ENCODE measurements around the gene COLEC11.

Gene COLEC11

DNA sequence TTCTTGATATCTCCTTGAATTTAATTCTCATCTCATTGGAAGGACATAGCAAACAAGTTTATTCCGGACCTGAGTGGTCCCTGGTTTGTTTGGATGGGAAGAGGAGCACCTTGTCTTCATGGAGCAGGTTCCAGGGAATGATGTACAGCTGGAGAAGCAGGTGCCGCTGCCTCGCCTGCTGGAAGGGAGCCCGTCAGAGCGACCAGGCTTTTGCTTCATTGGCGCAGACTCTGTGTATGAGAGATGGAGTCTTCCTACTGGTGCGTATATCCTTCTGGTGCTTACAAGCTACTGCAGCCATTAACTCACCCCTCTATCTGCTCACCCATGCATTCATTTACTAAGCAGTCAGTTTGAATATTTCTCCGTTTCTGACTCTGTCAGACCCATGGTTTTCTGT lies 51.5 kb downstream of the COLEC11 start:
- no peak for ATAC-seq
- no peak for TF ChIP-seq OSR1 (CRISPR knock-in tag; IDR thresholded peaks at IDR 0.05)
- TF ChIP-seq ESRRG (CRISPR knock-in tag; IDR thresholded peaks at IDR 0.05) = no peak
- no peak for TF ChIP-seq PPARA (CRISPR knock-in tag; IDR thresholded peaks at IDR 0.05; ENCODE audit: borderline replicate concordance)
- no peak for TF ChIP-seq ZNF8 (CRISPR knock-in tag; IDR thresholded peaks at IDR 0.05)
- no peak for TF ChIP-seq GLIS3 (CRISPR knock-in tag; IDR thresholded peaks at IDR 0.05)
- TF ChIP-seq ZNF70 (CRISPR knock-in tag; IDR thresholded peaks at IDR 0.05) = no peak
- no peak for TF ChIP-seq BACH2 (CRISPR knock-in tag; IDR thresholded peaks at IDR 0.05; ENCODE audit: borderline replicate concordance)

- TF ChIP-seq, protein P1, sequence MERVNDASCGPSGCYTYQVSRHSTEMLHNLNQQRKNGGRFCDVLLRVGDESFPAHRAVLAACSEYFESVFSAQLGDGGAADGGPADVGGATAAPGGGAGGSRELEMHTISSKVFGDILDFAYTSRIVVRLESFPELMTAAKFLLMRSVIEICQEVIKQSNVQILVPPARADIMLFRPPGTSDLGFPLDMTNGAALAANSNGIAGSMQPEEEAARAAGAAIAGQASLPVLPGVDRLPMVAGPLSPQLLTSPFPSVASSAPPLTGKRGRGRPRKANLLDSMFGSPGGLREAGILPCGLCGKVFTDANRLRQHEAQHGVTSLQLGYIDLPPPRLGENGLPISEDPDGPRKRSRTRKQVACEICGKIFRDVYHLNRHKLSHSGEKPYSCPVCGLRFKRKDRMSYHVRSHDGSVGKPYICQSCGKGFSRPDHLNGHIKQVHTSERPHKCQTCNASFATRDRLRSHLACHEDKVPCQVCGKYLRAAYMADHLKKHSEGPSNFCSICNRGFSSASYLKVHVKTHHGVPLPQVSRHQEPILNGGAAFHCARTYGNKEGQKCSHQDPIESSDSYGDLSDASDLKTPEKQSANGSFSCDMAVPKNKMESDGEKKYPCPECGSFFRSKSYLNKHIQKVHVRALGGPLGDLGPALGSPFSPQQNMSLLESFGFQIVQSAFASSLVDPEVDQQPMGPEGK (CRISPR knock-in tag; IDR thresholded peaks at IDR 0.05; ENCODE audit: borderline replicate concordance) = no peak
- TF ChIP-seq TCF4 (CRISPR knock-in tag; IDR thresholded peaks at IDR 0.05; ENCODE audit: borderline replicate concordance) = no peak
- no peak for TF ChIP-seq ESRRG (CRISPR knock-in tag; IDR thresholded peaks at IDR 0.05)
- TF ChIP-seq PPARA (CRISPR knock-in tag; IDR thresholded peaks at IDR 0.05; ENCODE audit: borderline replicate concordance) = no peak
- no peak for TF ChIP-seq CREB5 (CRISPR knock-in tag; IDR thresholded peaks at IDR 0.05; ENCODE audit: low read depth)
- no peak for TF ChIP-seq CSDC2 (CRISPR knock-in tag; IDR thresholded peaks at IDR 0.05)
- TF ChIP-seq ZFP3 (CRISPR knock-in tag; IDR thresholded peaks at IDR 0.05) = no peak
- no peak for ATAC-seq
Observed at GRCh38 chr2:3647246-3647645, 52.3 kb downstream of the COLEC11 start.

DNA sequence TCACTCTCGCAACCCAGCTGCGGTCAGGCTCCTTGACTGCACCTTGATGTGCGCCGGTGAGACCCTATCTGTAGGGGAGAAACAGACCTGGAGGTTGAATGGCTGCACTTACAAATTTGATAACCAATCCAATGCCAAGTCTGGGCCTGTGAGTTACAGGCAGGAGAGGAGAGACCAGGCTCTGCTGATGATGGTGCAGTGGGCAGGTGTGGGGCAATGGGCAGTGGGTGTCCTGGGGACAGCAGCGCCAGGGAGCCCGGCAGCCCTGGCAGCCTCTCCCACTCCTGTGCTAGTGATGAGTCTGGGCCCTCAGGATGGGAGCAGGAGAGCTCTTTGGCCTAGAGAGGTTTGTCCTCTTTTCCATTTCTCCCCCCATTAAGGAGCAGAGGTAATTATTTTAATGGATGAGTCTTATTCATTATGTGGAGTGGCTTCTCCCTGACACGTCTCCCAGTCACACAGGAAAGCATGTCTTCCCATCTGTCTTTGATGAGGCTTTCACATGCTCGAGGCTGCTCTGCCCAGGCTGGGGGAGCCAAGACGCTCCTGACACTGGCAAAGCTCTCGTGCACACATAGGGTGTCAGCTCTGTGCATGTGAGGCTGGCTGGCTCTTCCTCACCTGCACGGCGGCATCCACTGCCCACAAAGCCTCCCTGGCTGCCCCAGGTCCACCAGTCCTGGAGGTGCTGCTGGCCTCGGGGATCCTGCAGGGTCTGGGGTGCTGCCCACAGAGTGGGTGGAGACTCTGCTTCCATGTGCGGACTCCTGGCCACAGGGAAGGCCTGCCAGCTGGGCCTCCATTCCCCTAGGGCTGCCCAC lies 53.1 kb downstream of the COLEC11 start:
- TF ChIP-seq ESRRG (CRISPR knock-in tag; IDR thresholded peaks at IDR 0.05) (no peak), ISL1 (CRISPR knock-in tag; IDR thresholded peaks at IDR 0.05) (no peak), PPARA (CRISPR knock-in tag; IDR thresholded peaks at IDR 0.05; ENCODE audit: borderline replicate concordance) (no peak), CREB5 (CRISPR knock-in tag; IDR thresholded peaks at IDR 0.05; ENCODE audit: low read depth) (no peak), TOX (CRISPR knock-in tag; IDR thresholded peaks at IDR 0.05; ENCODE audit: borderline replicate concordance) (no peak), TCF4 (CRISPR knock-in tag; IDR thresholded peaks at IDR 0.05; ENCODE audit: borderline replicate concordance) (no peak), CSDC2 (CRISPR knock-in tag; IDR thresholded peaks at IDR 0.05) (no peak)

DNA sequence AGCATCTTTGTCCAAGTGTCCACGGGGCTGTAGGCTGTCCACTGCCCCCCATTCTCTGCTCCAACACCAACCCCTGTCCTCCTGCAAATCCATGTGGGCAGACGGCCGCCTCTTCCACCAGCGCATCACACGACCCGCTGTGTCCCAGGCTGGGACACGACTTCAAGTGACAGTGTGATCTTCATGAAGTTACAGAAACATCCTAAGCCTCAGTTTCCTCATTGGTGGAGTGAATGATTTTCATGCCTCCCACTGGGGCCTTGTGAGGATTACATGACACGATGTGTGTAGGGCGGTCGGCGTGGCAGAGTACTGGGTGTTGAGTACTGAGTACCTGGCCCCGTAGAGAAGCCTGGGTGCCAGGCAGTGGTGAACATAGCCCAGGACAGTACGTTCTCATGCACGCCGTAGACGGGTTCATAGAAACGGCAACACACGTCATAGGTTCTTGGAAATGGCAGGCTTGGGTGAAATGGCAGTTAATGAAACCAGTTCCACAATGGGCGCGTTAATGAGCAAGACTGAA lies 53.8 kb downstream of the COLEC11 start:
- no peak for TF ChIP-seq RARB (CRISPR knock-in tag; IDR thresholded peaks at IDR 0.05)
- TF ChIP-seq, protein P2, sequence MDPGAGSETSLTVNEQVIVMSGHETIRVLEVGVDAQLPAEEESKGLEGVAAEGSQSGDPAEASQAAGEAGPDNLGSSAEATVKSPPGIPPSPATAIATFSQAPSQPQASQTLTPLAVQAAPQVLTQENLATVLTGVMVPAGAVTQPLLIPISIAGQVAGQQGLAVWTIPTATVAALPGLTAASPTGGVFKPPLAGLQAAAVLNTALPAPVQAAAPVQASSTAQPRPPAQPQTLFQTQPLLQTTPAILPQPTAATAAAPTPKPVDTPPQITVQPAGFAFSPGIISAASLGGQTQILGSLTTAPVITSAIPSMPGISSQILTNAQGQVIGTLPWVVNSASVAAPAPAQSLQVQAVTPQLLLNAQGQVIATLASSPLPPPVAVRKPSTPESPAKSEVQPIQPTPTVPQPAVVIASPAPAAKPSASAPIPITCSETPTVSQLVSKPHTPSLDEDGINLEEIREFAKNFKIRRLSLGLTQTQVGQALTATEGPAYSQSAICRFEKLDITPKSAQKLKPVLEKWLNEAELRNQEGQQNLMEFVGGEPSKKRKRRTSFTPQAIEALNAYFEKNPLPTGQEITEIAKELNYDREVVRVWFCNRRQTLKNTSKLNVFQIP (CRISPR knock-in tag; IDR thresholded peaks at IDR 0.05; ENCODE audit: borderline replicate concordance, low read depth) = no peak
- no peak for TF ChIP-seq TCF4 (CRISPR knock-in tag; IDR thresholded peaks at IDR 0.05; ENCODE audit: borderline replicate concordance)

More for the DNA sequence above, 53.1 kb downstream of the COLEC11 start:
- ATAC-seq = no peak

GRCh38 chr2:3649581-3649980 lies 54.7 kb downstream of the COLEC11 start:
- ATAC-seq = no peak
- TF ChIP-seq SNAI2 (CRISPR knock-in tag; IDR thresholded peaks at IDR 0.05) (no peak), CSRNP3 (CRISPR knock-in tag; IDR thresholded peaks at IDR 0.05) (no peak), ZNF8 (CRISPR knock-in tag; IDR thresholded peaks at IDR 0.05) (no peak), BACH2 (CRISPR knock-in tag; IDR thresholded peaks at IDR 0.05; ENCODE audit: borderline replicate concordance) (no peak), GLIS3 (CRISPR knock-in tag; IDR thresholded peaks at IDR 0.05) (no peak), OSR1 (CRISPR knock-in tag; IDR thresholded peaks at IDR 0.05) (no peak), TCF4 (CRISPR knock-in tag; IDR thresholded peaks at IDR 0.05; ENCODE audit: borderline replicate concordance) (no peak), ZFP30 (CRISPR knock-in tag; IDR thresholded peaks at IDR 0.05) (no peak), CSDC2 (CRISPR knock-in tag; IDR thresholded peaks at IDR 0.05) (no peak)
- TF ChIP-seq, protein P3, sequence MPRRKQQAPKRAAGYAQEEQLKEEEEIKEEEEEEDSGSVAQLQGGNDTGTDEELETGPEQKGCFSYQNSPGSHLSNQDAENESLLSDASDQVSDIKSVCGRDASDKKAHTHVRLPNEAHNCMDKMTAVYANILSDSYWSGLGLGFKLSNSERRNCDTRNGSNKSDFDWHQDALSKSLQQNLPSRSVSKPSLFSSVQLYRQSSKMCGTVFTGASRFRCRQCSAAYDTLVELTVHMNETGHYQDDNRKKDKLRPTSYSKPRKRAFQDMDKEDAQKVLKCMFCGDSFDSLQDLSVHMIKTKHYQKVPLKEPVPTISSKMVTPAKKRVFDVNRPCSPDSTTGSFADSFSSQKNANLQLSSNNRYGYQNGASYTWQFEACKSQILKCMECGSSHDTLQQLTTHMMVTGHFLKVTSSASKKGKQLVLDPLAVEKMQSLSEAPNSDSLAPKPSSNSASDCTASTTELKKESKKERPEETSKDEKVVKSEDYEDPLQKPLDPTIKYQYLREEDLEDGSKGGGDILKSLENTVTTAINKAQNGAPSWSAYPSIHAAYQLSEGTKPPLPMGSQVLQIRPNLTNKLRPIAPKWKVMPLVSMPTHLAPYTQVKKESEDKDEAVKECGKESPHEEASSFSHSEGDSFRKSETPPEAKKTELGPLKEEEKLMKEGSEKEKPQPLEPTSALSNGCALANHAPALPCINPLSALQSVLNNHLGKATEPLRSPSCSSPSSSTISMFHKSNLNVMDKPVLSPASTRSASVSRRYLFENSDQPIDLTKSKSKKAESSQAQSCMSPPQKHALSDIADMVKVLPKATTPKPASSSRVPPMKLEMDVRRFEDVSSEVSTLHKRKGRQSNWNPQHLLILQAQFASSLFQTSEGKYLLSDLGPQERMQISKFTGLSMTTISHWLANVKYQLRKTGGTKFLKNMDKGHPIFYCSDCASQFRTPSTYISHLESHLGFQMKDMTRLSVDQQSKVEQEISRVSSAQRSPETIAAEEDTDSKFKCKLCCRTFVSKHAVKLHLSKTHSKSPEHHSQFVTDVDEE (CRISPR knock-in tag; IDR thresholded peaks at IDR 0.05) = no peak
- TF ChIP-seq, protein P2 (CRISPR knock-in tag; IDR thresholded peaks at IDR 0.05; ENCODE audit: borderline replicate concordance, low read depth) = no peak

More for the DNA sequence above, 53.8 kb downstream of the COLEC11 start:
- ATAC-seq = no peak
